GM21576 (cell line): ENCODE results near the gene TOX2.
"Not testable (repeated sequence)": the region's sequence is repeated elsewhere in the genome, so short reads cannot be mapped to it uniquely, and the experiment has no call there.

Source experiments
- ATAC-seq: cut with Tn5 transposase; IDR thresholded peaks from one replicate; pipeline ENCODE4 v1.9.1; 2021; ENCODE audit warnings: mild to moderate bottlenecking, moderate library complexity; ENCODE audit not compliant: unreplicated experiment

TOX2 gene

DNA sequence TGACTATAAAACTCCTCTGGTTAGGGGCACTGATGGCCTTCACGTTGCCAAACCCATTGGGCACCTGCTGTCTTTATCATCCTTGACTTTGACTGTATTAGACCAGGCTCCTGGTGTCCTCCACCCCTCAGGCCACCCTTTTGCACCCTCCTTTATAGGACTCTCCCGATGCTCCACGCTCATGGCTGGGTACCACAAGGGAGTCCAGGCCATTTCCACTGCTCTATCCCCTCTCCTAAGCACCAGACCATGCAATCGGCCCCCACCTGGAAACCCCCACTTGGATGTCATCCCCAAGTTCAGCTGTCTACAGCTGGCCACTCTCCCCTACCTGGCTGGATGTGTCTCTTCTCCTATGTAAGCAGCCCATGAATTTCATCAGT, 115.2 kb downstream of the TOX2 start:
- no peak for ATAC-seq

DNA sequence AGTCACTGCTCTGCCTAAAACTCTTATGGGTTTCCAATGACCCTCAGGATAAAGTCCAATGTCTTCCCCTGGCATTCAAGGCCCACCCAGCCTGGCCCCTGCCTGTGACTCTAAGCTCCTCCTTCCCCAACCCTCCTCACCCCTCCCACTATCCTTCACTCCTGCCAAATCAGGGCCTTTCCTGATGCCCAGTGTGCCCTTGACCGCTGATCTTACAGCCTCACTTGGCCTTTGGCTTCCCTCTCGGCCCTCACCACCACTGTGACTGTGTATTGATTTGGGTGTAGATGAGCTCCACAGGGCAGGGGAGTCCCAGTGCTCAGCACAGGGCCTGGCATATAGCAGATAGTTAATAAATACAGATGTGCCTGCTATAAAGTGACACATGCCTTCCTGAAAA, 115.7 kb downstream of the TOX2 start:
- no peak for ATAC-seq

DNA sequence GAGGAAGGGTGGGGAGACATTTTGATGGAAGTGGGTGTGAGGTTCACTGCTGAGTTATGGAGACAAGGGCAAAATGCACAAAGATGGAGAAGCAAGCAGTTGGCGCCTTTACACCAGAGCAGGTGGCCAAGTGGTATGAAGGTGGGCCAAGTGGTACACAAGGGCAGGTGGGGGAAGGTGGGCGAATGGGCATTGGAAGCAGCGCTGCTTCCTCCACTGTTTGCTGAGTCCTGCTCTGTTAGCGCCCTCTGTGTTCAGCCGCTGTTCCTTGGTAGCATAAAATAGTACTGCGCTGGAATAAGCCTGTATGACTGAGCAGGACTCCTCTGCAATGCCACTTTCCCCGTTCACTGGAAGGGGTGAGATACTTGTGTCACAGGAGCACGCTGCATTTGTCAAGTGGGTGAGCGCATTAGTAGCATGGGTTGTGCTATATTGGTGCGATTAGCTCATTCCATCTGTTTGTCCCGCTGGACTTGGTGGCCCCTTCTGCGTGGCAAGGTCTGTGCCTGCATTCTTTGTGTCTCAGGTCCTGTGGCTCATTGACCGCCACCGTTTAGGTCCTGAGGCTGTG, 116.4 kb downstream of the TOX2 start:
- no peak for ATAC-seq

DNA sequence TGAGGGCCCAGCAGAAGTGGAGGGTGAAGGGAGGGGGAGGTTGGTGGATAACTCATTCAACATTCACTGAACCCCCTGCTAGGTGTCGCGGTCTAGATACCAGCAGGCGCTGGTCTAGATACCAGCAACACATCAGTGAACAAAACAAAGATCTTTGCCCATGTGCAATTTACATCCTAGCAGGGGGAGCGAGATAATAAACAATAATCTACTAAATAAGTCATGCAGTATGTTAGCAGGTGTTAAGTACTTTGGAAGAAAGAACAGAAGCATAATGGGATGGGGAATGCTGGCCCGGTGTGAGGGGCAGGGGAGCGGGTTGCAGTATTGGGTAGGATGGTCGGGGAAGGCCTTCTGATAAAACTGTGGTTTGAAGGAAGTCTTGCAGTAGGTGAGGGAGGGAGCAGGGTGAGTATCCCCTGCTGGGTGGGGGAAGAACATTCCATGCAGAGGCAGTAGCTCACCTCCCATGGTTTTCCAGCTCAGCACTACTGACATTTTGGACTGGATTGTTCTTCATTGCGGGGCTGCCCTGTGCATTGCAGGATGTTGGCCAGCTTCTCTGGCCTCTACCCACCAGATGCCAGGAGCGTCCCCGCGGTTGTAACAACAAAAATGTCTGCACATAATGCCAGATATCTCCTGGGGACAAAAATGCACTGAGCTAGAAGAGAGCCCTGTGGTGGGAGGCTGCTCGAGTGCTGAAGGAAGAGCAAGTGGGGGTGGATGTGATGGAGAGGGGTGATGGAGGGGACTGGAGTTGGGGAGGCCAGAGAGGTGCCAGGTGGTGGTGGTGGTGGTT, 117.3 kb downstream of the TOX2 start:
- no peak for ATAC-seq

DNA sequence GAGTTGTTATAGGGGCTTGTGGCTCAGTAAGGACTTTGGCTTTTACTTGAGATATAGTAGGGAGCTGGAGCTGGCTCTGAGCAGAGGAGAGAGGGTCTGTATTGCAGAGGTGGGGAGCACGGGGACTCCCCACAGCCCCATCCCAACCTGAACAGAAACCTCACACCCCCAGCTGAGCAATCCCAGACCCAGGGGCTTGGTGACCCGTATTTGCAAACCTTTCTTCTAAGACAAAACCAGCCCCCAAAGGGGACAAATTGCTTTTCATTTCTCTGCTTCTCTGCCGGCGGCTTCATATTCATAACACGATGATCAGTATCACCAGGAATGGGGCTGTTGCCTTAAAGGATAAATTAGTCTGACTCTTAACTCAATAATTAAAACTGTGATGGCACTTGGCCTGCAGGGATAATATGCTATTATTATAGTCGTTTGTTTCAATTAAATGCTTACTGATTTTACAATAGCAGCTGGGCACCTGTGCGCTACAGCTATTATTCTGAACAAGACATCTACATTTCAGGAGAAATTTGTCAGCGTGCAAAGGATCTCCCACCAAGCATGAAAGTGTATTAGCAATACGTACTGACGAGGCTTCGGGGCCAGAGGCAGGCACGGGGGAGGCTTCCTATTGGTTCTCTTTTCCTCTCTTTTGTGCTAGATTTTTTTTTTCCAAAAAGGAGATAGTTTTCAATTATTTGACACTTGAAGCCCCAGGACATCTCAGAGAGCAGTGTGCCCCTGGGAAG, 118.1 kb downstream of the TOX2 start:
- ATAC-seq, result no peak

DNA sequence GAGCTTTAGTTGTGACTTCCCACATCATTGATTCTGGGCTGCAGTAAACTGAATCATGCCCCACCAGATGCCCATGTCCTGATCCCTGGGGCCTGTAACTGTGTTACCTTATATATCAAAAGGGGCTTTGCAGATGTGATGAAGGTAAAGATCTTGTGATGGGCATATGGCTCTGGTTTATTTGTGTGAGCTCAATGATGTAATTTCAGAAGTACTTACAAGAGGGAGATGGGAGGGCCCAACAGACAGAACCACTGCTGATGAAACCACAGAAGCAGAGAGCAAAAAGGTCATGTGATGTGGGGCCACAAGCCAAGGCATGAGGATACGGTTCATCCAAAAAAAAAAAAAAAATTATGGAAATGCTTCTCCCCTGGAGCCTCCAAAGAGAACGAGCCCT, 118.7 kb downstream of the TOX2 start:
- ATAC-seq, result no peak

DNA sequence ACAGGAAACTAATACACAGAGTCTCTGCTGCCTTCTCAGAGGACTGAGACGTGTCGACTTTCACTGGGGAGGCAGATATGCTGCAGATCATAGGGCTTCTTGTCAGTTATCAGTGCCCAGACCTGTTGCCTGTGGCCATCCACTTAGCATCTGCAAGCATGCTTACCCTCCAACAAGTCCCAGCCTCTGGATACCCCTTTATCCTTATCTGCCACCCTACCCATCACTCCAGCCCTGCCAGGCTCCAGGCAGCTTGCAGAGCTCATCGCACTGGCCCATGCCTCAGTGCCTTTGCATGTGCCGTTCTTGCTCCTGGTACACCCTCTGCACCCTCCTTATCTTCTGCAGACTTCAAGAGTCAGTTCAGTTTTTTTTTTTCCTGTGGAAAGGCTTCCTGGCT, 119.2 kb downstream of the TOX2 start:
- no peak for ATAC-seq

DNA sequence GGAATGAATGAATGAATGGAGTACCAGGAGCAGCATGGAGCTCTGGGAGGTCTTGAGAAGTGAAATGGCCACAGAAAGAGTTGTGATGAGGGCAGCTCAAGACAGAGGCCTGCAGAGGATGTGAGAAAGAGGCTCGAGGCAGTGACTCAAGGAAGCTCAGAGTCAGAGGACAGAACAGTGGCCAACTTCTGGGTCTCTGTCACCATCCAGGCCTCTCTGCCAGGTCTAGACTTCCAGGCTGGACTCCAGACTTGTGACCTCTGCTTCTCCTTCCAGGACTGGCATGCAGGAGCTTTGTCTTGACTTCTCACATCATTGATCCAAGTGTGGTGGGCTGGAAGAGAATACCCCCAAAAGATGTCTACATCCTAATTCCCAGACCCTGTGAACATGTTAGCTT, 119.8 kb downstream of the TOX2 start:
- no peak for ATAC-seq

DNA sequence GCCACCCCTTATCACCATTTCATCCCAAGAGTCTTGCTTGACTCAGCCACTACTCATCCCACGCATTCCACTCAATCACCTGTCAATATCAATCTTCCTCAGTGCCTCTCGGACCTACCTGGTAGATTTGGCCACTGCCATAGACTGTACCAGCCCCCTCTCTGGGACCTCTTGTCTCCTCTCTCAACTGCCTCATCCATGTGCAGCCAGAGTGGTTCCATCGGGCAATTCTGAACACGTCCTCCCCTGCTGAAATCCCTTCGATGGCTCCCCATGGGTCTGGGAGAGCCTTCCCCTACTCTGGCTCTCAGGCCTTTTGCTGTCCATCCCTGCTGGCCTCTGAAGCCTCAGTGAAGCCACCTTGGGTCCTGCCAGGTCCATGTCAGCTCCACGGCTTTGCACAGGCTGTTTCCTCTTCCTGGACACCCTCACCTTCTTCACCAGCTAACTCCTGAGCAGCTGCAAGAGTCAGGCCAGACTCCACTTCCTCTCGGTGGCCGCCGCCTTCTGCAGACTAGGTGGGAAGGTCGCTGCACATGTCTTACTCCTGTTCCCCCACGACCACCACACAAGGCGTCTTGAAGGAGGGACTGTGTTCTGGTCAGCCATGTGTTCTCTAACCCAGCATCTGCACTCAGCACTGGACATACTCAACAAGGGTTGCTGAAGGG, 120.4 kb downstream of the TOX2 start:
- no peak for ATAC-seq

DNA sequence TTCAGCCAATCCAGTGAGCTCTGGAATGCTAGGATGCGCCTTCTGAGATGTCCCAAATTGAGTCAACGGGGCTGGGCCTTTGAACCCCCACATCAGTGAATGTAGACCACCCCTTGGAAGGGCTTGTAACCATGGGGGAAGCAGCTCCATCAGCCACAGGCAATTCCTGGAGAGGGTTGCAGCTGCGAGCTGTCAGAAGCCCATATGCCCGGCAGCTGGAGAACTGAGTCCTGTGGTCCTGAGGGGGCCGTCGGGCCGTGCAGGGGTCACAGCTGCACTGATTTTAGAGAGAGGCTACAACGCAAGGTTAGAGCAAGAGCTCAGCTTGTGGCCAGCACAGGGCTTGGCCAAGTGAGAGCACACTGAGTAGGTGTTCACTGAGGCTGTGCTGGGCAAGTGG, 121.3 kb downstream of the TOX2 start:
- no peak for ATAC-seq

DNA sequence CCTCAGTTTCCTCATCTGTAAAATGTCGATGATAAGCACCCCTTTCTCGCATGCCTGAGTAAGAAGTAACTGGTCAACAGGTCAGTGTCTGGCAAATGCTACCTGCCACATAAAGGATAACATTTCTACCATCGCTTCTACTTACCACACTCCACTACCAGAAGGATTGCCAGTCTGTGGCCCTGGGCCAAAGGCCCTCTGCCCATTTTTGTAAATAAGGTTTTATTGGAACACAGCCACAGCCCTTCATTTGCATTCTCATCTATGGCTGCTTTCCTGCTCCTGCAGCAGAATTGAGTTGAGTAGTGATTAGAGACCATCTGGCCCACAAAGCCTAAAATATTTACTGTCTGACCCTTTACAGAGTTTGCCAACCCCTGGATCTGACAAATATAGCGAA, 121.8 kb downstream of the TOX2 start:
- ATAC-seq, result no peak

DNA sequence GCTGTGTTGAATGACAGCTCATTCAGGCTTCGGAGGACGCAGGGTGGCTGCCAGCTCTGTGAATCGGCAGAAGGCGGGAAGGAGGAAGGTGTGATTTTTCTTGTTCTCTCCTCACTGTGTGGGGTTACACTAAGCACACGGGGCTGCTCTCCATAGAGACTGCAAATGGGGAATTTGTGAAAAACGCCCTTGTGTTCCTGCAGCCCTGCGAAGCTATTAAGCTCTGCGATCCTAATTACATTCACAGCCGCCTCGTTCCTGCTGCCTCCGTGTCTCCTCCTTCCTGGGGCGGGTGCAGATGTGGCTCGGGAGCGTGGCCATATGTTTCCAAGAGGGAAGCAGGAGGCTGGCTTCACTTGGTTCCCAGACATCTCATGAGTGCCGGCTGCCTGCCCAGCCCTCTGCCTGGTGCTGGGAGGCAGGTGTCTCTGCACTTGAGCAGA, 124.0 kb downstream of the TOX2 start:
- no peak for ATAC-seq

DNA sequence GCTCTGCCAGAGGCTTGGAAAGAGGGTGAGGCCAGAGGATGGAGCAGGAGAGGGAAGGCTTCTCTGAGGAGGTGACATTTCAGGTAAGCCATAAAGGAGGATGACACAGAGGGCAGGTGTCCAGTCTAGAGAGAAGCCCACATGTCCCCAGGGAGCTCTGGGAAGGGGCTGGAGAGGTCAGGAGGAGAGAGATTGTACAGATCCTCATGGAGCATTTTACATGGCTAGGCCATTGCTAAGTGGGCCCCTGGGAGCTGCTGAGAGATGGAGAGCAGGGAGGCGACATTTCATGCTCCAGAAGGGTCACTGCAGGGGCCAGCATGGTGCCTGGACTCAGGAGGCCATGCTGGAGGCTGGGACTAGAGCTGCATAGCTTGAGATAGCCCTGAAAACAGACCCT, 124.5 kb downstream of the TOX2 start:
- ATAC-seq, result no peak

DNA sequence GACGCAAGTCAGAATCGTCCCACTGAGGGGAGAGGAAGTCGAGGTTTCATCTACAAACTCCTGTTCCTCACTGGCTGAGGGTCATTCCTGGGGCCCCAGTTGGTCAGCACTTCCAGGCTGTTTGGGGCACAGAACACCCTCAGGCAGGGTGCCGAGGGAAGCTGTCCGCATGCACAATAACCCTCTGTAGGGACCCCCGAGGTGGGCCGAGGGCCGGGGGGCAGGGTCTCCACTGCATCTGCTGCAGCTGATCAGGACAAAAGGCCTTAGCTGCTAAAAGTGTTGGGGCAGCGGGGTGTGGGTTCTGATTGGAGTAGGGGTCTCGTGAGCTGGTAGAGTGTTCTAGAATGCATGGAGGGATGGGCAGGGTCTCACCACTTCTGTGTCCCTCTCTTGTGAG, 125.1 kb downstream of the TOX2 start:
- ATAC-seq, result no peak

DNA sequence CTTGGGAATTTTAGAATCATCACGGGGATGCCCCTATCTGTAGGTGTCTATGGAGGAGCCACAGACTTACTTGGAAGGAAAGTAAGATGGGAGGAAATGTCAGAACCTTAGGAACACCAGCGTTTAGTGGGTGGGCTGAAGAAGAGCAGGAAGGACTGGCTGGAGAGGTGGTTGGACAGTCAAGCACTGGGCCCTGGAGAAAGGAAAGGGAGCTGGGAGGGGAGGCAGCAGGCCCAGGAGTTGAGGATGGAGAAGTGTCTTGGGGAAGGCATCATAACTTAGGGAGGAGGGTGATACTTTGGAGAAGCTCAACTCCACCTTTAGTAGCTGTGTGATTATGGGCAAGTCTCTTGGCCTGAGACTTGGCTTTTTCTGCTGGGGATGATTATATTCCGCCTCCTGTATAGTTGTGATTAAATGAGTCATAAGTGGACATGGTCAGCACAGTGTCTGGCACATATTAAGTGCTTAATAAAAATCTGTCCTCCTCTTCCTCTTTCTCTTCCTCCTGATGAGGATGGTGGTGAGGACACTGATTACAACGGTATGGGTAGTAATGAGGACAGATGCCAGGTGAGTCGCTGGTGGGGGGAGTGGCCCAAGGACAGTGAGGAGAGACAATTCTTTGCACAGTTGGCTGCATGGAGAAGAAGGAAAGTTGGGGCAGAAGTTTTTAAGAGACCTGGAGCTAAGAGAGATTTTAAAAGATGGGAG, 125.7 kb downstream of the TOX2 start:
- ATAC-seq, result no peak

DNA sequence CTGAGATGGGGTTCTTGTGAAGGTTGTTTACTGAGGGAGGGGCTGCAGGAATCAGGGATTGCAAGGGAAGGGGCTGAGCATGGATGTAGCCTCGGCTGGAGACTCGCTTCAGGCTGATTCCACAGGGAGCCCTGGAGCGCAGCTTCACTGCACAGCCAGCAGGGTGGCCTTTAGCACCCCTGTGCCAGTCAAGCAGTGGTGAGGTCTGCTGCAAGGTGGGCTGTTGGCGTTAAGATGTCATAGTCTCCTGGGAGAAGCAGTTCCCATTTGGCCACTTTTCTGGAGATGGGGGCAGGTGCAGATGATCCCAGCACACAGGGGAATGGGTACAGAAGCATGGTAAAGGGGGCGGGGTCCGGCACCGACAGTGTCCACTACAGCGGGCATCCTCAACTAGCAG, 126.3 kb downstream of the TOX2 start:
- ATAC-seq, result no peak

DNA sequence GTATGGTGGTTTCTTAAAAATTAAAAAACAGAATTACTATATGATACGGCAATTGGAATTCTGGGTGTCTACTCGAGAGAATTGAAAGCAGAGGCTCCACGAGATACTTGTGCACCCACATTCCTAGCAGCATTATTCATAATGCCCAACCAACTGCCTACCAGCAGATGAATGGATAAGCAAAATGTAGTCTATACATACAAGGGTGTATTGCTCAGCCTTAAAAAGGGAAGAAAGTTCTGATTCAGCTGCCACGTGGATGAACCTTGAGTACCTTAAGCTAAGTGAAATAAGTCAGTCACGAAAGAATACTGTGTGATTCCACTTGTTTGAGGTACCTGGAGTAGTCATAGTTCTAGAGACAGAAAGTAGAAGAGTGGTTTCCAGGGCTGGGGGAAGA, 130.1 kb downstream of the TOX2 start:
- ATAC-seq, result not testable (repeated sequence)

DNA sequence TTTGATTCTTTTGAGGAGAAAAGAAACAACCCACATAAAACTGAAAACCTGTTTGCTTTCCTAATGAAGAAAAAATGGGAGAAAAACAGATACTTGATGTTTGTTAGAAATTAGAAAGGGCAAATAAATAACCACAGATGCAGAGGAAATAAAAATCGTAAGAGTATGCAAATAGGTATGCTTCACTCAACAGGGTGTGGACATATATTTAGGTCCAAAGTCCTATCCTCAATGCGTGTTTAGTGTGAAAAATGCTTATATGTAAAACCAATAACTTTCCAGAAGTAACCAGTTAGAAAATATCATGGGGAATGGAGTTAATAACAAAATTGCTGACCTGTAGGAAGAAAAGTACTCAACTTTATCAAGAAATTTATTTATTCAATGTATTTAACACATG, 135.7 kb downstream of the TOX2 start:
- ATAC-seq, result no peak

DNA sequence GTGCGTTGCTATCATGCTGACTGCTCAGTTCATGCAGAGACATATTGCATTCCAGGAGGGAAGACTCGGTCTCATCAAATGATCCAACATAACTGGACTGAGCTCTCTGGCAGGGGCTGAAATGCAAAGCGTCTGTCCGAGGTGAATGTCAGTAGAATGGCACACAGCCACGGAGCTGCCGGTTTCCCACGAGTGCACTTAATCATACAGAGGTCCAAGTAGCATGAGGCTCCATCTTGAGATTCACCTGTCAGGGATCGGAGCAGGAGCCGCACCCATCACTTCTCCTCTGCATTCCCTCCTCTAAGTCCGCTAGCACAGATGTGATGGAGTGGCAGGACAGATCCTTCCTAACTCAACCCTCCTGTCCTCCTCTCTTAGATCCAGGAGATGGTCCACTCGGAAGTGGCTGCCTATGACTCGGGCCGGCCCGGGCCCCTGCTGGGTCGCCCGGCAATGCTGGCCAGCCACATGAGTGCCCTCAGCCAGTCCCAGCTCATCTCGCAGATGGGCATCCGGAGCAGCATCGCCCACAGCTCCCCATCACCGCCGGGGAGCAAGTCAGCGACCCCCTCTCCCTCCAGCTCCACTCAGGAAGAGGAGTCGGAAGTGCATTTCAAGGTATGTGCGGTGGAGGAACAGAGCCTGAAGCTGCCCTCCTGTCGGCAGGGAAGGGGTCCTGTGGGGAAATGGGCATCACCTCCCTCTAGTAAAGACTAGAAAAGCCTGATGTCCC, 136.4 kb downstream of the TOX2 start:
- no peak for ATAC-seq

DNA sequence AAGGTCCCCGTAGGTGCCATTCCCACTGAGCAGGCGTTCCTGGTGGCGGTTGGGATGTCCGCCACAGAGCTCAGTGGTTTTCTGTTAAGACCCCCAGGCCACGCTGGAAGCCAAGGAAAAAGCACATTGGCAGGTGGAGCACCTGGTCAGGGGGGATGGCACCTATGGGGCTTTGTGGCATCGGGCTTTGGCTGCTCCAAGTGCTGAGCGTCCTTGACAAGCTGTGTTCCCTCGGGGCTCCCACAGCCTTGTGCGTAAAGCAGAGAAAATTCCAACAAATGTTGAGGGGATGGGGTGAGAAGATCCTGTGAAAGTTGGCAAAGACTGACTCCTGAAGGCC, 137.0 kb downstream of the TOX2 start:
- ATAC-seq, result no peak
